ENCODE data around the gene OSBP2.

The OSBP2 gene

DNA sequence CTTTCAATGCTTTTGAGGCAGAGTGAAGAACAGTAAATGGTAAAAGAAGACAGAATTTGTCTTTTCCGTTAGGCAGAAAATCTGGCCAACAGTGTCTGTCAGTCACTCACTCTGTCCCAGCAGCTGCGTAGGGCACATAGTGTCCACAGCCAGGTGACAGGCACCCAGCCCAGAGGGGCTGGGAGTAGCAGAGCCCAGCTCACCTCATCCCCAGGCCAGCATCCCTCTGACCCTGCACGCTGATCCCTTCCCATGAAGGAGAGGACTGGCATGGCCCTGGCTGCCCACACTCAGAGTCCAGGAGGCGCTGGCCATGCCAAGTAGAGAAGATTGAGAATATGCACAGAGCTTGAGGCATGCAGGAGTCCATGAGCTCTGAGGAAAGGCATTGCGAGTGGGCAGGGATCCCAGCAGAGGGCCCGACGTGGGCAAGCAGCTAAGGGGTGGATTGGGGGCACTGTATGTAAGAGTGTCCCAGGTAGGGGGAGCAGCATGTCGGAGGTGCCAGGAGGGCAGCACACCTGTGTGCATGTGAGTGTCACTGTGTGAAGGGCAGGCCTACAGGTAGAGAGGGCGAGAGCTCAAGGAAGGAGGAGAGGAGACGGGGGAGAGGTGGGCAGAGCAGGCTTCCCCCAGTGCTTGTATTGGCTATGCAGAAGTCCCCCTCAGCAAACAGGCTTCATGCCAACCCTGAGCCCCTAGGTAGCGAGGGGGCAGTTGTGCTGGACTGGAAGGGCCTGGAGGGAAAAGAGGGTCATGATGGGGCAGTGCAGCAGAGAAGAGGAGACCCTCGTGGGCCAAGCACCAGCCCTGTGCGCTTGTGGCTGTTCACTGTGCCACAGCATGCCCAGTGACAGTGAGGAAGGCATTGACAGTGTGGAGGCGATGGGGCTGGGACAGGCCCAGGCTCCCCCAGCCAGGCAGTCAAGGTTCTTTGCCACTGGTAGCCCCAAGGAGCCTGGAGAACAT lies 133.8 kb downstream of the OSBP2 start:
- H3K27ac Mint-ChIP-seq = no peak overlapping the region
- H3K27me3 Mint-ChIP-seq = peaks cover 29% of the 10 kb centered on the region
- CTCF ChIA-PET = no interaction called here

GRCh38 chr22:30829901-30830550 lies 135.4 kb downstream of the OSBP2 start:
- no peaks in the 10 kb centered on the region for H3K9me3 Mint-ChIP-seq
- peaks cover 17% of the 10 kb centered on the region for H3K27me3 Mint-ChIP-seq
- CTCF ChIA-PET = no interaction called here
- no peak overlapping the region for H3K4me3 Mint-ChIP-seq
- no peak overlapping the region for H3K27ac Mint-ChIP-seq
- DNase-seq = no peak
- H3K36me3 Mint-ChIP-seq = no peaks in the 10 kb centered on the region
- no peaks in the 10 kb centered on the region for H3K4me1 Mint-ChIP-seq

More for the DNA sequence above, 133.8 kb downstream of the OSBP2 start:
- no peak overlapping the region for H3K4me3 Mint-ChIP-seq
- no peaks in the 10 kb centered on the region for H3K9me3 Mint-ChIP-seq
- no peaks in the 10 kb centered on the region for H3K36me3 Mint-ChIP-seq
- H3K4me1 Mint-ChIP-seq = peaks cover under 1% of the 10 kb centered on the region
- DNase-seq = no peak

GRCh38 chr22:30830907-30831306 lies 136.2 kb downstream of the OSBP2 start:
- CTCF ChIA-PET = no interaction called here
- no peaks in the 10 kb centered on the region for H3K36me3 Mint-ChIP-seq
- H3K4me3 Mint-ChIP-seq = no peak overlapping the region
- H3K27me3 Mint-ChIP-seq = peaks cover 10% of the 10 kb centered on the region
- H3K27ac Mint-ChIP-seq = no peak overlapping the region
- DNase-seq = no peak
- H3K9me3 Mint-ChIP-seq = no peaks in the 10 kb centered on the region
- no peaks in the 10 kb centered on the region for H3K4me1 Mint-ChIP-seq

- DNase-seq = no peak
- no peaks in the 10 kb centered on the region for H3K36me3 Mint-ChIP-seq
- CTCF ChIA-PET = no interaction called here
- H3K9me3 Mint-ChIP-seq = no peaks in the 10 kb centered on the region
- peaks cover 17% of the 10 kb centered on the region for H3K27me3 Mint-ChIP-seq
- H3K4me1 Mint-ChIP-seq = no peaks in the 10 kb centered on the region
- H3K27ac Mint-ChIP-seq = no peak overlapping the region
- H3K4me3 Mint-ChIP-seq = no peak overlapping the region
Observed at GRCh38 chr22:30832407-30832987, 137.8 kb downstream of the OSBP2 start.

DNA sequence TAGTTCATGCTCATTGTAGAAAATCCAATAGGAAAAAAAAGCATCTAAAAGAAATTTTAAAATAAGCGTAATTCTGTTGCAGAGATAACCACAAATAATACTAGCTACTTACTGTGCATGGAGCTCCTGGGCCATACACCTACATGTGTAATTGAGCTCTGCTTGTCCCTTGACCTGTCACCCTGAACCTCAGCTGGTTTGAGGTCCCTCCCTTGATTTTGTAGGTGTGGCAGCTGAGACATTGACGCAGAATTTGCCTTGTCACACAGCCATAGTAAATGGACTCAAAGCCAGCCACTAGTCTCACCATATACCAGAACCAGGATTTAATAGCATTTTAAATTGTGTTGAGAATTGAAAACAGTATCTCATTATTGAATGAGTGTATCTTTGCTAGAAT lies 138.6 kb downstream of the OSBP2 start:
- CTCF ChIA-PET = no interaction called here
- DNase-seq = no peak
- H3K4me1 Mint-ChIP-seq = no peaks in the 10 kb centered on the region
- no peak overlapping the region for H3K27ac Mint-ChIP-seq
- H3K4me3 Mint-ChIP-seq = no peak overlapping the region
- H3K27me3 Mint-ChIP-seq = peaks cover 13% of the 10 kb centered on the region
- H3K36me3 Mint-ChIP-seq = no peaks in the 10 kb centered on the region
- H3K9me3 Mint-ChIP-seq = peaks cover under 1% of the 10 kb centered on the region

GRCh38 chr22:30837531-30837930 lies 142.9 kb downstream of the OSBP2 start:
- Mint-ChIP-seq H3K27me3 (peaks cover 13% of the 10 kb centered on the region), H3K4me1 (no peaks in the 10 kb centered on the region), H3K4me3 (no peak overlapping the region), H3K36me3 (no peaks in the 10 kb centered on the region), H3K27ac (no peak overlapping the region), H3K9me3 (peaks cover 2% of the 10 kb centered on the region)
- CTCF ChIA-PET = no interaction called here
- no peak for DNase-seq

- Mint-ChIP-seq H3K27ac (no peak overlapping the region), H3K9me3 (peaks cover 2% of the 10 kb centered on the region), H3K4me1 (no peaks in the 10 kb centered on the region), H3K27me3 (peaks cover 13% of the 10 kb centered on the region), H3K36me3 (no peaks in the 10 kb centered on the region), H3K4me3 (no peak overlapping the region)
- CTCF ChIA-PET = no interaction called here
- no peak for DNase-seq
Observed at GRCh38 chr22:30838111-30838510, 143.4 kb downstream of the OSBP2 start.

GRCh38 chr22:30841273-30841672 lies 146.6 kb downstream of the OSBP2 start:
- Mint-ChIP-seq H3K4me1 (no peaks in the 10 kb centered on the region), H3K9me3 (peaks cover 2% of the 10 kb centered on the region), H3K4me3 (no peak overlapping the region), H3K27ac (no peak overlapping the region), H3K27me3 (peaks cover 10% of the 10 kb centered on the region), H3K36me3 (no peaks in the 10 kb centered on the region)
- CTCF ChIA-PET = no interaction called here
- DNase-seq = no peak

DNA sequence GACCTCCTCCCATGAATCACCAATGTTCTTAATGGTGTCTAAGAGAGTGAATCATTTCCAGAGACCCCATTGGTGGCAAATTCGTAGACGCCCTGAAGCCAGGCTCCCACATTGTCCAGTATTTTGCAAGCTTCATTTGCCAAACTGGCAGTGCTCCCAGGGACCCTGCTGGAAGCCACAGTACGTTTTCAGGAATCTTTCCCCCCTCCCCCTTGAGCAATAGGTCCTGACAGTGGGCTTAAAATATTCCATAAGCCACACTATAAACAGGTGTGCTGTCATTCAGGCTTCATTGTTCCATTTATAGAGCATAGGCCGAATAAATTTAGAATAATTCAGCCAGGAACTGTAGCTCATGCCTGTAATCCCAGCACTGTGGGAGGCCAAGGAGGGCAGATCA lies 148.6 kb downstream of the OSBP2 start:
- H3K27ac Mint-ChIP-seq = no peak overlapping the region
- no peak overlapping the region for H3K4me3 Mint-ChIP-seq
- H3K4me1 Mint-ChIP-seq = no peaks in the 10 kb centered on the region
- CTCF ChIA-PET = interaction anchor here (0.6 kb wide), 1 partner anchor 1599 kb away, joined by 5 read pairs; no protein-coding TSS in a partner anchor
- H3K36me3 Mint-ChIP-seq = no peaks in the 10 kb centered on the region
- no peaks in the 10 kb centered on the region for H3K27me3 Mint-ChIP-seq
- H3K9me3 Mint-ChIP-seq = peaks cover 5% of the 10 kb centered on the region
- no peak for DNase-seq

GRCh38 chr22:30847583-30847982 lies 152.9 kb downstream of the OSBP2 start:
- Mint-ChIP-seq H3K4me3 (no peak overlapping the region), H3K9me3 (peaks cover 2% of the 10 kb centered on the region), H3K36me3 (no peaks in the 10 kb centered on the region), H3K4me1 (no peaks in the 10 kb centered on the region), H3K27me3 (no peaks in the 10 kb centered on the region), H3K27ac (no peak overlapping the region)
- no peak for DNase-seq
- CTCF ChIA-PET = no interaction called here

- no peak for DNase-seq
- Mint-ChIP-seq H3K27ac (no peak overlapping the region), H3K27me3 (no peaks in the 10 kb centered on the region), H3K9me3 (no peaks in the 10 kb centered on the region), H3K4me3 (no peak overlapping the region), H3K36me3 (no peaks in the 10 kb centered on the region), H3K4me1 (no peaks in the 10 kb centered on the region)
- CTCF ChIA-PET = no interaction called here
Observed at GRCh38 chr22:30855266-30855665, 160.6 kb downstream of the OSBP2 start.

GRCh38 chr22:30855677-30856518 lies 161.2 kb downstream of the OSBP2 start:
- Mint-ChIP-seq H3K27ac (no peak overlapping the region), H3K36me3 (no peaks in the 10 kb centered on the region), H3K27me3 (no peaks in the 10 kb centered on the region), H3K4me3 (no peak overlapping the region), H3K4me1 (no peaks in the 10 kb centered on the region), H3K9me3 (no peaks in the 10 kb centered on the region)
- CTCF ChIA-PET = no interaction called here
- DNase-seq = no peak

DNA sequence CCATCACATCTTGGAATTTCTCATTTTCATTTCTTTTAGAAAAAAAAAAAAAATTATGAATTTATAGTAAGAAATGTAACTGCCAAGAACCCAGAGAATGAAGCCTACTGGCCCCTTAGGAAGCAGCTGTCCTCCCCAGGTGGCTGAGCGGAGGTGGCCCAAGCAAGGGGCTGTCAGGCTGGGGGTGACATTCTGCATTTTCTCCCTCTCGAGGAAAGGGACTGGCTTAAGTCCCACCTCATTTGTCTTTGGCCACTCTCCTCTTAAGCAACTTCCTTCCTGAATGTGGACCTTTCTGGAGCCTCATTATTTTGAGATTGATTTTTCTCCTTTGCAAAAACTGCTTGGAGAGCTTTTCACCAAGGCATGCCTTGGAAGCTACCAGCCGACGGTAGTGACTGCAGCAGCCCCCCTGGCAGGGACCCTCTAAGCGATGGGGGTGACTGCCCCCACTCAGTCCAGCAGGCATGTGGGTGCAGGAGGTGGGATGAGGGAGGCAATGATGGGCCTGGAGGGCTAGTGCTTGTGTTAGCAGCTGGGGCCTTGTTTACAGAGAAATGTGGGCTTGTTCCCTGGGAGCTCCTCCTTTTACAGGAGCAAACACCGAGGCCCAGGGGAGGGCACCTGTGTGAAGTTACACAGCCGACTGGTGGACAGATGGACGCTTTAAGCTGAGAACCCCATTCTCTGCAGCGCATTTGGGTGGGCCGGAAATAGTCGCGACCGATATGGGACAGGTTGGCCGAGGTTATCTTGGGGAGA lies 162.2 kb downstream of the OSBP2 start:
- H3K4me1 Mint-ChIP-seq = no peaks in the 10 kb centered on the region
- CTCF ChIA-PET = interaction anchor here (0.6 kb wide), 1 partner anchor 350 kb away, joined by 3 read pairs; no protein-coding TSS in a partner anchor

More for the DNA sequence above, 162.2 kb downstream of the OSBP2 start:
- DNase-seq = no peak
- no peak overlapping the region for H3K27ac Mint-ChIP-seq
- H3K27me3 Mint-ChIP-seq = no peaks in the 10 kb centered on the region
- H3K4me3 Mint-ChIP-seq = no peak overlapping the region
- no peaks in the 10 kb centered on the region for H3K9me3 Mint-ChIP-seq
- no peaks in the 10 kb centered on the region for H3K36me3 Mint-ChIP-seq

Data from activated naive CD4-positive, alpha-beta T cell treated with anti-CD3 and anti-CD28 coated beads, Interleukin-2, amount 10 ng/mL, durations not matched to agents 7 days and 5 days (primary cell).